Tibial nerve (tissue), 4 donors: Measurements from ENCODE around the gene EBLN1. TPM values are rescaled to one million over a fixed set of nuclear protein-coding genes. Genes with fewer than 3 reads are reported as not detected.

ENCODE experiments used
- DNase-seq, 2 donors: peaks; one replicate each; pipeline ENCODE4 v3.0.0-alpha.2; 2019; ENCODE audit warnings: low spot score in 2 of 2
- H3K27ac ChIP-seq, 4 donors: fragments of 200-600 bp; sonication (generic) in 3 of 4; one replicate each; pipeline ENCODE4 v1.5.1; 2017 to 2019; ENCODE audit warnings: mild to moderate bottlenecking in 1 of 4
- H3K27me3 ChIP-seq, 2 donors: fragments of 200-600 bp; sonication (generic) in 1 of 2; one replicate each; pipeline versions ENCODE4 v1.5.1 to v1.6.0; 2017 to 2019
- H3K36me3 ChIP-seq, 3 donors: fragments of 200-600 bp; sonication (generic); one replicate each; pipeline ENCODE4 v1.5.1; 2018 to 2019
- H3K4me1 ChIP-seq, 4 donors: fragments of 200-600 bp; sonication (generic) in 3 of 4; one replicate each; pipeline ENCODE4 v1.5.1; 2017 to 2019
- H3K4me3 ChIP-seq, 4 donors: fragments of 200-600 bp; sonication (generic) in 3 of 4; one replicate each; pipeline ENCODE4 v1.5.1; 2017 to 2019; ENCODE audit warnings: mild to moderate bottlenecking in 1 of 4, moderate library complexity in 1 of 4
- H3K9me3 ChIP-seq, 4 donors: fragments of 200-600 bp; sonication (generic) in 3 of 4; one replicate each; pipeline ENCODE4 v1.5.1; 2017 to 2019
- CTCF ChIP-seq, 5 experiments: fragments of 200-600 bp in 3 of 5; fragments of 450-650 bp in 2 of 5; sonication (generic) in 3 of 5; IDR thresholded peaks; one replicate each; pipeline ENCODE4 v1.5.1; 2016 to 2019; ENCODE audit warnings: antibody characterized with exemption in 5 of 5, mild to moderate bottlenecking in 3 of 5, moderate library complexity in 2 of 5
- EP300 ChIP-seq, 2 donors: sonication (generic); formaldehyde crosslinking; IDR thresholded peaks; one replicate each; pipeline ENCODE4 v1.6.1; 2017; ENCODE audit warnings: antibody characterized with exemption in 2 of 2, mild to moderate bottlenecking in 1 of 2
- POLR2A ChIP-seq, 2 donors: fragments of 450-650 bp; IDR thresholded peaks; one replicate each; pipeline ENCODE4 v1.6.1; 2017; ENCODE audit warnings: antibody characterized with exemption in 2 of 2, mild to moderate bottlenecking in 2 of 2, moderate library complexity in 2 of 2
- WGBS, 2 donors: methylation state at CpG; one replicate each; pipeline ENCODE4 v1.1.5; 2018; 5-methylcytosine and 5-hydroxymethylcytosine counted together
- total RNA-seq, 4 donors: library from RNA; depleted of rRNA; stranded (reverse); fragments of >200 nt; gene quantifications; one replicate each; pipeline ENCODE4 v1.1.0, GENCODE V29; 2016

Gene EBLN1
- total RNA-seq, 4 donors from 2014 or later: not detected

DNA sequence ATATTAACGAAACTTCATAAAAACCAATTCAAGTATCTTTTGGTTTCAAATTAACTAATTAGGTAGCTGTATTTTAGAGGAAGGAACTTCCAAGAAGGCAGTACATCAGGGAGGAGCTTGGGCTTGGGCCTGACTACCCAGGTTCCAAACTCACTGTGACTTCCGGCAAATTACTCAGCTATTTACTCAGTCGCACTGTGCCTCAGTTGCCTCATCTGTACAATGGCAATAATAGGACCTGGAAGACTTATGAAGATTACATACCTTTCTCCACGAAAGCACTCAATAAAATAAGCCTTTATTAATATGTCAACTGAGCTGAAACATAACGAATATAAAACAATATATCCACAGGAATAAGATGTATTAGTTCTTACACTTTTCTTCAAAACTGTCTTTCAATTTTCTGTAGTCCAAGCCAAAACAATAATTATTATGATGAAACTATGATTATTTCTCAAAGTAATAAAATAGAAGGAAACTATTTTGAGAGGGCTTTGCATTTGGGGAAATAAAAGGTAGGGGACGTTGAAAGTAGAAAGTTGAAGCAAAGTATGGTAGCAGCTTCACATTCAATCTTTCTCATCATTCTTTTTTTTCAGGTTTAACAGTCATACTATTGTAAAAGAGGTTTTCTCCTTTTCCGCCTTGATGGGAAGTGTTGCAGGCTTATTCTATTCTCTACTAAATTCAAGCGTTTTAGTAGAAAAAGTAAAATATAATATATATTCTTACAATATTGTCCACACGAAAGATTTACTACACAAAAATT is 10.5 kb upstream of the EBLN1 start:
- Histone ChIP-seq H3K27ac (peak overlapping the region; percentile 91 to 98 (median 96)), H3K27me3 (no peaks in the 10 kb centered on the region), H3K36me3 (no peaks in the 10 kb centered on the region), H3K4me3 (peak overlapping the region; percentile 58 to 81 (median 68)), H3K9me3 (no peaks in the 10 kb centered on the region), H3K4me1 (peaks cover 0 to 12% (median 2%) of the 10 kb centered on the region in 4 donors)
- no peak for DNase-seq
- TF ChIP-seq POLR2A (IDR thresholded peaks at IDR 0.05) (no peak), EP300 (IDR thresholded peaks at IDR 0.05) (no peak), CTCF (IDR thresholded peaks at IDR 0.05) (no peak)
- WGBS, 2 donors: 48% methylated on average over 9 of the region's 9 CpGs

- WGBS, 2 donors: 77 to 87% methylated on average over 2 of the region's 2 CpGs
- DNase-seq: no peak
- peaks cover 0 to 6% of the 10 kb centered on the region in 2 donors for H3K27me3 ChIP-seq
Observed at GRCh38 chr10:22226599-22226998, 8.8 kb upstream of the EBLN1 start.

DNA sequence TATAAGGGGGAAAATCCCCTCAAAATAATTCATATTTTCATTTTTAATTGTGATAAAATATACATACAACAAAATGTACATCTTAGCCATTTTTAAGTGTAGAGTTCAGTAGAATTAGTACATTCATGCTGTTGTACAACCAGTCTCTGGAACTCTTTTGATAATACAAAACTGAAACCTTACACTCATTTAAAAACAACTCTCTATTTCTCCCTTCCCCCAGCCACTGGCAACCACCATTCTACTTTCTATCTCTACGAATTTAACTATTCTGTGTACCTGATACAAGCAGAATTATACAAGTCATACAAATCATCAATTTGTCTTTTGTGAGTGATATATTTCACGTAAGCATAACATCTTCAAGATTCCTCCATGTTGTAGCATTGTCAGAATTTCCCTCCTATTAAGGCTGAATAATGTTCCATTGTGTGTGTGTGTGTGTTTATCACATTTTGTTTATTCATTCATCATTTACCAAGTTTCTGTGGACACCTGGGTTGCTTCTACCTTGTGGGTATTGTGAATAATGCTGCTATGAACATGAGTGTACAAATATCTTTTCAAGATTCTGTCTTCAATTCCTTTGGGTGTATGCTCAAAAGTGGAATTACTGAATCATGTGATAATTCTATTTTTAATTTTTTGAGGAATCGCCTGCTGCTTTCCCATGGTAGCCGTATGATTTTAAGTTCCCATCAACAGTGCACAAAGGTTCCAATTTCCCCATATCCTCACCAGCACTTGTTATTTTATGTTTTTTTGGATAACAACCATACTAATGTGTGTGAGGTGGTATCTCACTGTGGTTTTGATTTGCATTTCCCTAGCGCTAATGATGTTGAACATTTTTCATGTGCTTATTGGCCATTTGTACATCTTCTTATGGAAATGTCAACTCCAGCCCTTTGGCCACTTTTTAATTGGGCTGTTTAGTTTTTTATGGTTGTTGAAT is 4.7 kb upstream of the EBLN1 start:
- Histone ChIP-seq H3K36me3 (no peaks in the 10 kb centered on the region), H3K4me3 (no peak overlapping the region), H3K27ac (no peak overlapping the region), H3K4me1 (no peaks in the 10 kb centered on the region), H3K27me3 (peaks cover 0 to 6% of the 10 kb centered on the region in 2 donors), H3K9me3 (no peaks in the 10 kb centered on the region)
- no peak for DNase-seq
- 84 to 88% methylated on average over 5 of the region's 5 CpGs for WGBS, 2 donors
- no peak for TF ChIP-seq POLR2A (IDR thresholded peaks at IDR 0.05)
- no peak for TF ChIP-seq CTCF (IDR thresholded peaks at IDR 0.05)
- no peak for TF ChIP-seq EP300 (IDR thresholded peaks at IDR 0.05)

More at GRCh38 chr10:22226599-22226998, 8.8 kb upstream of the EBLN1 start:
- Histone ChIP-seq H3K9me3 (no peaks in the 10 kb centered on the region), H3K4me3 (no peak overlapping the region), H3K27ac (no peak overlapping the region), H3K36me3 (no peaks in the 10 kb centered on the region), H3K4me1 (peaks cover 0 to 12% (median 2%) of the 10 kb centered on the region in 4 donors)
- TF ChIP-seq EP300 (IDR thresholded peaks at IDR 0.05) (no peak), CTCF (IDR thresholded peaks at IDR 0.05) (no peak), POLR2A (IDR thresholded peaks at IDR 0.05) (no peak)

DNA sequence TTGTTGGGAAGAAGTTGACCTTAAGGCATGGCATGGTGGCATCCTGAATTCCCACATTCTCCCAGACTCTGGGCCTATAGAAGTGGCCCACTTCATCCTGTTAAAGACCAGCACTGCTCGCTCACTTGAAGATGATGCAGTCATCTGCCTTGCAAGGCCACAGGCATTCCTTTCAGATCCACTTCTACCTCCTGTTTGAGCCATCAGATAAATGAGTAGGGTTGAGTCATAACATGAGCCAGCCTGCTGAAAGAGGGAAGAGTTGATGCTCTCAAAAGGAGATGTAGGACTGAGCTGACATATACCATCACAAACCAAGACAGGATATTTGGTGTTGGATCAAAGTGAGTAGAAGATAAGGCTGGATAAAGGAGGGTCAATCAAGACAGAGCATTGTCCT is 1.5 kb upstream of the EBLN1 start:
- no peaks in the 10 kb centered on the region for H3K36me3 ChIP-seq
- H3K4me1 ChIP-seq: no peaks in the 10 kb centered on the region
- TF ChIP-seq EP300 (IDR thresholded peaks at IDR 0.05) (no peak), CTCF (IDR thresholded peaks at IDR 0.05) (no peak), POLR2A (IDR thresholded peaks at IDR 0.05) (no peak)
- no peak overlapping the region for H3K4me3 ChIP-seq
- 88 to 92% methylated on average over 1 of the region's 1 CpG for WGBS, 2 donors
- DNase-seq: no peak
- no peak overlapping the region for H3K27ac ChIP-seq
- peaks cover 0 to 6% of the 10 kb centered on the region in 2 donors for H3K27me3 ChIP-seq
- H3K9me3 ChIP-seq: no peaks in the 10 kb centered on the region
